Liver (tissue), 9 donors: ENCODE measurements around the gene MYO5A. TPM values are rescaled to one million over a fixed set of nuclear protein-coding genes. Genes with fewer than 3 reads are reported as not detected.

Source experiments
- DNase-seq: peaks from one replicate; pipeline ENCODE4 v3.0.0-alpha.2; 2017; ENCODE audit warnings: low spot score
- H3K27ac ChIP-seq, 2 donors: one replicate each; pipeline ENCODE4 v1.7.0; 2013; ENCODE audit warnings: inconsistent platforms in 2 of 2, low read length in 2 of 2, control low read depth in 1 of 2, low read depth in 1 of 2, mild to moderate bottlenecking in 1 of 2
- H3K27me3 ChIP-seq, 4 donors: one replicate each; pipeline versions ENCODE4 v1.6.1 to v1.7.0; 2013; ENCODE audit warnings: low read length in 3 of 4, inconsistent platforms in 1 of 4, mild to moderate bottlenecking in 1 of 4, moderate library complexity in 1 of 4; ENCODE audit not compliant: control insufficient read depth in 4 of 4, insufficient read depth in 4 of 4
- H3K36me3 ChIP-seq, 4 donors: one replicate each; pipeline versions ENCODE4 v1.6.1 to v1.7.0; 2013; ENCODE audit warnings: low read length in 3 of 4, mild to moderate bottlenecking in 3 of 4, low read depth in 1 of 4, moderate library complexity in 1 of 4; ENCODE audit not compliant: control insufficient read depth in 4 of 4, insufficient read depth in 3 of 4
- H3K4me1 ChIP-seq, 4 donors: one replicate each; pipeline versions ENCODE4 v1.6.1 to v1.7.0; 2013; ENCODE audit warnings: low read length in 3 of 4, mild to moderate bottlenecking in 3 of 4, moderate library complexity in 1 of 4; ENCODE audit not compliant: control insufficient read depth in 4 of 4, insufficient read depth in 4 of 4
- H3K4me3 ChIP-seq, 3 donors: one replicate each; pipeline versions ENCODE4 v1.6.1 to v1.7.0; 2013; ENCODE audit warnings: low read length in 3 of 3, control low read depth in 1 of 3, low read depth in 1 of 3, mild to moderate bottlenecking in 1 of 3
- H3K9ac ChIP-seq, 2 donors: one replicate each; pipeline ENCODE4 v1.7.0; 2013; ENCODE audit warnings: low read length in 2 of 2, mild to moderate bottlenecking in 2 of 2, moderate library complexity in 2 of 2, control low read depth in 1 of 2, low read depth in 1 of 2
- H3K9me3 ChIP-seq, 4 donors: one replicate each; pipeline versions ENCODE4 v1.6.1 to v1.7.0; 2013; ENCODE audit warnings: low read length in 3 of 4; ENCODE audit not compliant: control insufficient read depth in 4 of 4
- ATF3 ChIP-seq: IDR thresholded peaks from 2 replicates; pipeline ENCODE4 v1.6.1; 2016; ENCODE audit warnings: antibody characterized with exemption
- EGR1 ChIP-seq, 2 donors: IDR thresholded peaks; 2 replicates each; pipeline ENCODE4 v1.6.1; 2016 to 2018; ENCODE audit warnings: antibody characterized with exemption in 2 of 2, low read depth in 2 of 2
- FOXA1 ChIP-seq: IDR thresholded peaks from 2 replicates; pipeline ENCODE4 v1.6.1; 2016; ENCODE audit warnings: antibody characterized with exemption
- GABPA ChIP-seq, 2 donors: IDR thresholded peaks in 1 of 2; conservative IDR thresholded peaks in 1 of 2; 2 replicates each; pipeline ENCODE4 v1.6.1; 2016; ENCODE audit warnings: antibody characterized with exemption in 2 of 2, mild to moderate bottlenecking in 1 of 2, moderate library complexity in 1 of 2
- HNF4A ChIP-seq, 2 donors: conservative IDR thresholded peaks; 2 replicates each; pipeline ENCODE4 v1.6.1; 2016; ENCODE audit warnings: antibody characterized with exemption in 2 of 2, mild to moderate bottlenecking in 2 of 2
- HNF4G ChIP-seq: IDR thresholded peaks from 2 replicates; pipeline ENCODE4 v1.6.1; 2016; ENCODE audit warnings: antibody characterized with exemption
- JUND ChIP-seq, 2 donors: IDR thresholded peaks; 2 replicates each; pipeline ENCODE4 v1.6.1; 2016; ENCODE audit warnings: antibody characterized with exemption in 2 of 2
- MAX ChIP-seq: IDR thresholded peaks from 2 replicates; pipeline ENCODE4 v1.6.1; 2016; ENCODE audit warnings: antibody characterized with exemption
- NR2F2 ChIP-seq: IDR thresholded peaks from 2 replicates; pipeline ENCODE4 v1.6.1; 2016; ENCODE audit warnings: antibody characterized with exemption
- RAD21 ChIP-seq, 2 donors: IDR thresholded peaks; 2 replicates each; pipeline ENCODE4 v1.6.1; 2016; ENCODE audit warnings: antibody characterized with exemption in 2 of 2, mild to moderate bottlenecking in 2 of 2
- RXRA ChIP-seq, 2 donors: IDR thresholded peaks; 2 replicates each; pipeline ENCODE4 v1.6.1; 2017 to 2018; ENCODE audit warnings: antibody characterized with exemption in 2 of 2, mild to moderate bottlenecking in 1 of 2
- SP1 ChIP-seq: IDR thresholded peaks from 2 replicates; pipeline ENCODE4 v1.6.1; 2018; ENCODE audit warnings: antibody characterized with exemption, mild to moderate bottlenecking
- TAF1 ChIP-seq: conservative IDR thresholded peaks from 2 replicates; pipeline ENCODE4 v1.6.1; 2016; ENCODE audit warnings: antibody characterized with exemption, mild to moderate bottlenecking
- YY1 ChIP-seq: IDR thresholded peaks from 2 replicates; pipeline ENCODE4 v1.6.1; 2016; ENCODE audit warnings: antibody characterized with exemption, mild to moderate bottlenecking
- ZBTB33 ChIP-seq: IDR thresholded peaks from 2 replicates; pipeline ENCODE4 v1.6.1; 2016; ENCODE audit warnings: antibody characterized with exemption
- WGBS: extraction: QIAGEN DNeasy Blood & Tissue Kit; methylation state at CpG from one replicate; pipeline ENCODE4 v1.1.7; 2013; 5-methylcytosine and 5-hydroxymethylcytosine counted together
- polyA plus RNA-seq, 2 donors: library from polyadenylated mRNA; stranded (reverse) in 1 of 2; unstranded in 1 of 2; fragments of 200-250 nt in 1 of 2; fragments of >200 nt in 1 of 2; fragmentation: Nextera tagmentation in 1 of 2; extraction: Ambion mirVana in 1 of 2; gene quantifications; one replicate each; pipeline versions ENCODE4 v1.2.1 to v1.2.3, GENCODE V29; 2013 to 2015
- total RNA-seq, 2 donors: library from RNA; depleted of rRNA; stranded (reverse); fragments of >200 nt; gene quantifications; one replicate each; pipeline ENCODE4 v1.2.3, GENCODE V29; 2014
- TF ChIP-seq, protein P1 (sequence below): fragments of 150-350 bp; IDR thresholded peaks from 2 replicates; pipeline ENCODE4 v1.5.1; 2017; ENCODE audit warnings: improper control_type of control experiment, low read depth, low read length; ENCODE audit not compliant: missing input control
- TF ChIP-seq, protein P2 (sequence below): IDR thresholded peaks from 2 replicates; pipeline ENCODE4 v1.6.1; 2016; ENCODE audit warnings: antibody characterized with exemption, mild to moderate bottlenecking
- donor health status: healthy.
- donor health status: healthy.
- donor health status: healthy.
- donor health status: healthy.
- donor health status: healthy.

Gene MYO5A
- total and polyA plus RNA-seq, 4 donors, result 1.0 to 7.1 (median 3.0) TPM

GRCh38 chr15:52496175-52496574, 32.5 kb downstream of the MYO5A start (continued):
- no peak for TF ChIP-seq MAX

DNA sequence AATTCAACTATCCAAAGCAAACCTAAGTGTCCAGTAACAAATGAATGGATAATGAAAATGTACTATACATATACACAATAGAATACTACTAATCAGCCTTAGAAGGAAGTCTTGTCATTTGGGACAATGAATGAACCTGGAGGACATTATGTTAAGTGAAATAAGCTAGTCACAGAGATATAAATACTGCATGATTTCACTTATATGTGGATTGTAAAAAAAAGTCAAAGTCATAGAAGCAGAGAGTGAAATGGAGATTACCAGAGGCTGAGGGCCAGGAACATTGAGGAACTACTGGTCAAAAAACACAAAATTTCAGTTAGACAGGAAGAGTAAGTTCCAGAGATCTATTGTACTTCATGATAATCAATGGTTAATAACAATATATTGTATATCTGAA, 33.6 kb downstream of the MYO5A start:
- H3K4me1 ChIP-seq, result no peaks in the 10 kb centered on the region
- no peak for DNase-seq
- no peaks in the 10 kb centered on the region for H3K36me3 ChIP-seq
- TF ChIP-seq GABPA (IDR thresholded peaks at IDR 0.05 in 1 of 2, conservative IDR thresholded peaks at IDR 0.05 in 1 of 2) (no peak), HNF4G (no peak), ATF3 (no peak)
- TF ChIP-seq, protein P1, sequence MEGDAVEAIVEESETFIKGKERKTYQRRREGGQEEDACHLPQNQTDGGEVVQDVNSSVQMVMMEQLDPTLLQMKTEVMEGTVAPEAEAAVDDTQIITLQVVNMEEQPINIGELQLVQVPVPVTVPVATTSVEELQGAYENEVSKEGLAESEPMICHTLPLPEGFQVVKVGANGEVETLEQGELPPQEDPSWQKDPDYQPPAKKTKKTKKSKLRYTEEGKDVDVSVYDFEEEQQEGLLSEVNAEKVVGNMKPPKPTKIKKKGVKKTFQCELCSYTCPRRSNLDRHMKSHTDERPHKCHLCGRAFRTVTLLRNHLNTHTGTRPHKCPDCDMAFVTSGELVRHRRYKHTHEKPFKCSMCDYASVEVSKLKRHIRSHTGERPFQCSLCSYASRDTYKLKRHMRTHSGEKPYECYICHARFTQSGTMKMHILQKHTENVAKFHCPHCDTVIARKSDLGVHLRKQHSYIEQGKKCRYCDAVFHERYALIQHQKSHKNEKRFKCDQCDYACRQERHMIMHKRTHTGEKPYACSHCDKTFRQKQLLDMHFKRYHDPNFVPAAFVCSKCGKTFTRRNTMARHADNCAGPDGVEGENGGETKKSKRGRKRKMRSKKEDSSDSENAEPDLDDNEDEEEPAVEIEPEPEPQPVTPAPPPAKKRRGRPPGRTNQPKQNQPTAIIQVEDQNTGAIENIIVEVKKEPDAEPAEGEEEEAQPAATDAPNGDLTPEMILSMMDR, result no peak
- no peaks in the 10 kb centered on the region for H3K9me3 ChIP-seq
- H3K9ac ChIP-seq, result no peak overlapping the region
- no peak overlapping the region for H3K27ac ChIP-seq
- H3K27me3 ChIP-seq, result no peaks in the 10 kb centered on the region
- H3K4me3 ChIP-seq, result no peak overlapping the region

- Histone ChIP-seq H3K4me3 (no peak overlapping the region), H3K4me1 (no peaks in the 10 kb centered on the region), H3K9me3 (no peaks in the 10 kb centered on the region), H3K27me3 (no peaks in the 10 kb centered on the region), H3K27ac (no peak overlapping the region), H3K36me3 (no peaks in the 10 kb centered on the region), H3K9ac (no peak overlapping the region)
- 95% methylated on average over 3 of the region's 3 CpGs for WGBS
- TF ChIP-seq MAX (no peak), ZBTB33 (no peak), YY1 (no peak), FOXA1 (no peak), JUND (IDR thresholded peaks at IDR 0.05) (no peak), SP1 (no peak), EGR1 (IDR thresholded peaks at IDR 0.05; ENCODE audit: low read depth in 2 of 2) (no peak), TAF1 (no peak), RAD21 (IDR thresholded peaks at IDR 0.05) (no peak)
- DNase-seq, result no peak
Measured at GRCh38 chr15:52493968-52494367, 34.7 kb downstream of the MYO5A start.

DNA sequence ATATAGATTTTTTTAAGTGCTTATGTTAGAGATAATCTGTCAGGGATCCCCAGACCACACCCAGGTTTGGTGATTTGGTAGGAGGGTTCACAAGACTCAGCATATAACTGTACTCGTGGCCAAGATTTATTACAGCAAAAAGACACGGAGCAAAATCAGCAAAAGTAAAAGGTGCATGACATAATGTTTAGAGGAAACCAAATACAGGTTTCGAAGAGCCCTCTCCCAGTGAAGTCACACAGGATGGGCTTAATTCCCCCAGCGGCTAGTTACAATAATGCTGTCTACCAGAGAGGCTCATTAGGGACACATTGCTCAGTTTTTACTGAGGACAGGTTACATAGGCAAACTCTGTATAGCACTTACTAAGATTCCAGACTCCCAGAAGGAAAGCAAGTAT, 36.5 kb downstream of the MYO5A start:
- H3K27ac ChIP-seq, result no peak overlapping the region
- no peak for DNase-seq
- H3K4me1 ChIP-seq, result no peaks in the 10 kb centered on the region
- H3K36me3 ChIP-seq, result no peaks in the 10 kb centered on the region
- WGBS, result 89% methylated on average over 4 of the region's 4 CpGs
- no peaks in the 10 kb centered on the region for H3K9me3 ChIP-seq
- H3K27me3 ChIP-seq, result no peaks in the 10 kb centered on the region
- H3K4me3 ChIP-seq, result no peak overlapping the region
- no peak overlapping the region for H3K9ac ChIP-seq
- no peak for TF ChIP-seq TAF1
- TF ChIP-seq JUND (IDR thresholded peaks at IDR 0.05), result no peak
- no peak for TF ChIP-seq FOXA1
- no peak for TF ChIP-seq GABPA (IDR thresholded peaks at IDR 0.05 in 1 of 2, conservative IDR thresholded peaks at IDR 0.05 in 1 of 2)
- TF ChIP-seq, protein P2, sequence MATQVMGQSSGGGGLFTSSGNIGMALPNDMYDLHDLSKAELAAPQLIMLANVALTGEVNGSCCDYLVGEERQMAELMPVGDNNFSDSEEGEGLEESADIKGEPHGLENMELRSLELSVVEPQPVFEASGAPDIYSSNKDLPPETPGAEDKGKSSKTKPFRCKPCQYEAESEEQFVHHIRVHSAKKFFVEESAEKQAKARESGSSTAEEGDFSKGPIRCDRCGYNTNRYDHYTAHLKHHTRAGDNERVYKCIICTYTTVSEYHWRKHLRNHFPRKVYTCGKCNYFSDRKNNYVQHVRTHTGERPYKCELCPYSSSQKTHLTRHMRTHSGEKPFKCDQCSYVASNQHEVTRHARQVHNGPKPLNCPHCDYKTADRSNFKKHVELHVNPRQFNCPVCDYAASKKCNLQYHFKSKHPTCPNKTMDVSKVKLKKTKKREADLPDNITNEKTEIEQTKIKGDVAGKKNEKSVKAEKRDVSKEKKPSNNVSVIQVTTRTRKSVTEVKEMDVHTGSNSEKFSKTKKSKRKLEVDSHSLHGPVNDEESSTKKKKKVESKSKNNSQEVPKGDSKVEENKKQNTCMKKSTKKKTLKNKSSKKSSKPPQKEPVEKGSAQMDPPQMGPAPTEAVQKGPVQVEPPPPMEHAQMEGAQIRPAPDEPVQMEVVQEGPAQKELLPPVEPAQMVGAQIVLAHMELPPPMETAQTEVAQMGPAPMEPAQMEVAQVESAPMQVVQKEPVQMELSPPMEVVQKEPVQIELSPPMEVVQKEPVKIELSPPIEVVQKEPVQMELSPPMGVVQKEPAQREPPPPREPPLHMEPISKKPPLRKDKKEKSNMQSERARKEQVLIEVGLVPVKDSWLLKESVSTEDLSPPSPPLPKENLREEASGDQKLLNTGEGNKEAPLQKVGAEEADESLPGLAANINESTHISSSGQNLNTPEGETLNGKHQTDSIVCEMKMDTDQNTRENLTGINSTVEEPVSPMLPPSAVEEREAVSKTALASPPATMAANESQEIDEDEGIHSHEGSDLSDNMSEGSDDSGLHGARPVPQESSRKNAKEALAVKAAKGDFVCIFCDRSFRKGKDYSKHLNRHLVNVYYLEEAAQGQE, result no peak
- no peak for TF ChIP-seq ZBTB33
- TF ChIP-seq HNF4A (conservative IDR thresholded peaks at IDR 0.05), result no peak
- TF ChIP-seq SP1, result no peak
- TF ChIP-seq NR2F2, result no peak
- TF ChIP-seq RXRA (IDR thresholded peaks at IDR 0.05), result no peak
- TF ChIP-seq YY1, result no peak
- no peak for TF ChIP-seq HNF4G
